ENCODE measurements around the gene RAP1GAP2. TPM values are rescaled to one million over a fixed set of nuclear protein-coding genes. Genes with fewer than 3 reads are reported as not detected.
"Not testable (repeated sequence)": the region's sequence is repeated elsewhere in the genome, so short reads cannot be mapped to it uniquely, and the experiment has no call there.

Gene RAP1GAP2
- total RNA-seq, 4 donors from 2014 or later: 1.5 to 23.1 (median 6.7) TPM

DNA sequence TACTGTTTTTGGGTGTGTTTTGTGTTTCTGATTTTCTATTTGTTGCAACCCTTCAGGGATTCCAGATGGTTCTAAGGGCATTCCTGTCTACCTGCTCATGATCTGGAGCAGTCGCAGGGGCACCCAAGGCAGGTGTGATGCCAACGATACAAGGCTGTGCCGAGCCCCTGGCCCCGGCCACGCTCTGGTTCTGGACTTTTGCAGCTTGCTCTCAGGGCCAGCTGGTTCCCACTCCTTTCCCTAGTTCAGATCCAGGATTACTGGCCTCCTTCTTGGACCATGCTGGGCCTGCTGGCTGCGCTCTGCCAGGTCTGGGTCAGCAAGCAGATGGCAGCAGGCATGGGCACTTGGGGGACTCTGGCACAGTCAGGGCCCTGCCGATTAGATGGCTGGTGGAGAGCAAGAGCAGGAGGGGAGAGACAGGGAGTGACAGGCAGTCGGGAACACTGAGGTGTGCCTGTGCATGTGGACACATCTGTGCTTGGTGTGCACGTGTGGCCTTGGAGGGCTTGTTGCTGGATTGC lies 15.2 kb upstream of the RAP1GAP2 start:
- DNase-seq: no peak
- intact Hi-C loops (cut with DNase I; ENCODE audit: low total_unique reads): no loop called here
- TF ChIP-seq POLR2A (IDR thresholded peaks at IDR 0.05): no peak
- no peak for TF ChIP-seq CTCF (IDR thresholded peaks at IDR 0.05)
- Histone ChIP-seq H3K27me3 (peaks cover 0 to 7% of the 10 kb centered on the region in 2 donors), H3K36me3 (no peaks in the 10 kb centered on the region), H3K4me1 (peaks cover 0 to 4% of the 10 kb centered on the region in 2 donors), H3K9me3 (no peaks in the 10 kb centered on the region), H3K4me3 (no peak overlapping the region), H3K27ac (no peak overlapping the region)

GRCh38 chr17:2781598-2781997 lies 14.6 kb upstream of the RAP1GAP2 start:
- H3K27me3 ChIP-seq; H3K4me3 ChIP-seq; H3K36me3 ChIP-seq; H3K27ac ChIP-seq; DNase-seq; H3K4me1 ChIP-seq; H3K9me3 ChIP-seq; intact Hi-C loops (cut with DNase I; ENCODE audit: low total_unique reads): not testable (repeated sequence)

GRCh38 chr17:2782055-2782454 lies 14.2 kb upstream of the RAP1GAP2 start:
- intact Hi-C loops (cut with DNase I; ENCODE audit: low total_unique reads): no loop called here
- Histone ChIP-seq H3K27me3 (peaks cover 0 to 4% of the 10 kb centered on the region in 2 donors), H3K36me3 (no peaks in the 10 kb centered on the region), H3K4me3 (no peak overlapping the region), H3K9me3 (no peaks in the 10 kb centered on the region), H3K4me1 (no peaks in the 10 kb centered on the region), H3K27ac (no peak overlapping the region)
- TF ChIP-seq POLR2A (IDR thresholded peaks at IDR 0.05): no peak
- TF ChIP-seq CTCF (IDR thresholded peaks at IDR 0.05): no peak
- DNase-seq: no peak

- TF ChIP-seq POLR2A (IDR thresholded peaks at IDR 0.05): no peak
- TF ChIP-seq CTCF (IDR thresholded peaks at IDR 0.05): no peak
- Histone ChIP-seq H3K27ac (no peak overlapping the region), H3K4me1 (no peaks in the 10 kb centered on the region), H3K9me3 (no peaks in the 10 kb centered on the region), H3K27me3 (no peaks in the 10 kb centered on the region), H3K36me3 (no peaks in the 10 kb centered on the region), H3K4me3 (no peak overlapping the region)
- DNase-seq: no peak
- intact Hi-C loops (cut with DNase I; ENCODE audit: low total_unique reads): no loop called here
These were observed 12.8 kb upstream of the RAP1GAP2 start for GRCh38 chr17:2783310-2784030.

DNA sequence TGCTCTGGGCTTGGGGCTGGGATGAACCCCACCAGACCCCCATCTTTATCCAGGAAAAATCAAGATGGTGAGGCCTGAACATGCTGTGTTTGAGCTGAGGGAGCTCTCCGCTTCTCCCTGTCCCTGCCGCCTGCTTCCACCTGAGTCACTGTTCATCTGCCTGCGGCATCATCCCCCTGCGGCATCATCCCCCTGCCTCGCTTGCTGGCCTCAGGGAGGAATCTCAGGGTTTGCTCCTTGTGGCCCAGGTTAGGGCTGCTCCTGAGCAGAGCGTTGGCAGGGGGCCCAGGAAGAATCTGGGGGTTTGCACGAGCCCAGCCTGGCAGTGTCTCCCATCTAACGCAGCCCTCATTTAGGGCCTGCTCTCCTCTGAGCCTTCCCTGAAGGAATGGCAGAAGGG lies 11.4 kb upstream of the RAP1GAP2 start:
- intact Hi-C loops (cut with DNase I; ENCODE audit: low total_unique reads): no loop called here

GRCh38 chr17:2785376-2785775 lies 10.9 kb upstream of the RAP1GAP2 start:
- H3K4me1 ChIP-seq; H3K36me3 ChIP-seq; intact Hi-C loops (cut with DNase I; ENCODE audit: low total_unique reads); H3K9me3 ChIP-seq; H3K27me3 ChIP-seq; DNase-seq; H3K27ac ChIP-seq; H3K4me3 ChIP-seq: not testable (repeated sequence)

More for the DNA sequence above, 11.4 kb upstream of the RAP1GAP2 start:
- TF ChIP-seq CTCF (IDR thresholded peaks at IDR 0.05) (no peak), POLR2A (IDR thresholded peaks at IDR 0.05) (no peak)
- Histone ChIP-seq H3K9me3 (no peaks in the 10 kb centered on the region), H3K27me3 (no peaks in the 10 kb centered on the region), H3K4me1 (no peaks in the 10 kb centered on the region), H3K27ac (no peak overlapping the region), H3K4me3 (no peak overlapping the region), H3K36me3 (no peaks in the 10 kb centered on the region)
- DNase-seq: no peak

All from uterus (tissue), 4 donors.